PC-9 (cell line): ENCODE results near the gene PXMP2.

Experiments
- EZH2 ChIP-seq: fragments of 200-600 bp; sonication (generic); IDR thresholded peaks from 2 replicates; pipeline ENCODE4 v1.8.0; 2017; ENCODE audit warnings: antibody characterized with exemption, low read depth
- TF ChIP-seq, protein P1 (sequence below): fragments of 200-600 bp; sonication (generic); conservative IDR thresholded peaks from 2 replicates; pipeline ENCODE4 v1.6.1; 2017; ENCODE audit warnings: mixed run types, antibody characterized with exemption, mild to moderate bottlenecking, moderate library complexity

GRCh38 chr12:132730353-132730752, 43.0 kb downstream of the PXMP2 start:
- TF ChIP-seq, protein P1, sequence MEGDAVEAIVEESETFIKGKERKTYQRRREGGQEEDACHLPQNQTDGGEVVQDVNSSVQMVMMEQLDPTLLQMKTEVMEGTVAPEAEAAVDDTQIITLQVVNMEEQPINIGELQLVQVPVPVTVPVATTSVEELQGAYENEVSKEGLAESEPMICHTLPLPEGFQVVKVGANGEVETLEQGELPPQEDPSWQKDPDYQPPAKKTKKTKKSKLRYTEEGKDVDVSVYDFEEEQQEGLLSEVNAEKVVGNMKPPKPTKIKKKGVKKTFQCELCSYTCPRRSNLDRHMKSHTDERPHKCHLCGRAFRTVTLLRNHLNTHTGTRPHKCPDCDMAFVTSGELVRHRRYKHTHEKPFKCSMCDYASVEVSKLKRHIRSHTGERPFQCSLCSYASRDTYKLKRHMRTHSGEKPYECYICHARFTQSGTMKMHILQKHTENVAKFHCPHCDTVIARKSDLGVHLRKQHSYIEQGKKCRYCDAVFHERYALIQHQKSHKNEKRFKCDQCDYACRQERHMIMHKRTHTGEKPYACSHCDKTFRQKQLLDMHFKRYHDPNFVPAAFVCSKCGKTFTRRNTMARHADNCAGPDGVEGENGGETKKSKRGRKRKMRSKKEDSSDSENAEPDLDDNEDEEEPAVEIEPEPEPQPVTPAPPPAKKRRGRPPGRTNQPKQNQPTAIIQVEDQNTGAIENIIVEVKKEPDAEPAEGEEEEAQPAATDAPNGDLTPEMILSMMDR, result no peak
- no peak for TF ChIP-seq EZH2
